SK-N-SH (cell line): ENCODE data around the gene MEIS1. TPM values are rescaled to one million over a fixed set of nuclear protein-coding genes. Genes with fewer than 3 reads are reported as not detected.

Experiments
- CTCF ChIA-PET: fragments of 300-600, 350-600 bp; formaldehyde crosslinking; extraction: SDS; loops from one replicate; lab custom pipeline; 2021; lab: Yijun Ruan, JAX
- POLR2A ChIA-PET: fragments of 350-600 bp; sonication (Branson Sonifier 250); formaldehyde crosslinking; extraction: SDS; loops from one replicate; lab custom pipeline; 2020; ENCODE audit warnings: antibody characterized with exemption, inconsistent platforms; lab: Yijun Ruan, JAX
- DNase-seq: peaks from one replicate; pipeline ENCODE4 v3.0.0; 2012
- H2AFZ ChIP-seq: fragments of 200-600 bp; sonication (generic); 2 replicates; pipeline ENCODE4 v1.8.1; 2016; ENCODE audit warnings: antibody characterized with exemption, mild to moderate bottlenecking, low read depth
- H3F3A ChIP-seq: fragments of 200-600 bp; sonication (generic); replicated peaks from 2 replicates; pipeline ENCODE3; 2016; ENCODE audit warnings: antibody characterized with exemption, mild to moderate bottlenecking; ENCODE audit not compliant: insufficient read depth
- H3K27ac ChIP-seq, 2 experiments: fragments of 200-500 bp in 1 of 2; fragments of 200-600 bp in 1 of 2; sonication (Bioruptor generic) in 1 of 2; sonication (generic), shearing (Covaris generic) in 1 of 2; 2 replicates each; pipeline versions ENCODE4 v1.5.1 to v1.6.1; 2014 to 2016; ENCODE audit warnings: low read depth in 2 of 2, inconsistent platforms in 1 of 2, low read length in 1 of 2, mild to moderate bottlenecking in 1 of 2, mixed read lengths in 1 of 2
- H3K27me3 ChIP-seq: fragments of 200-600 bp; sonication (generic), shearing (Covaris generic); 2 replicates; pipeline ENCODE4 v1.6.1; 2016; ENCODE audit warnings: mixed run types; ENCODE audit not compliant: insufficient read depth
- H3K36me3 ChIP-seq, 2 experiments: fragments of 200-500 bp in 1 of 2; fragments of 200-600 bp in 1 of 2; sonication (Bioruptor generic) in 1 of 2; sonication (generic) in 1 of 2; replicated peaks in 1 of 2; 2 replicates each; pipeline versions ENCODE3 to v1.5.1; 2014 to 2016; ENCODE audit warnings: low read length in 1 of 2, mild to moderate bottlenecking in 1 of 2; ENCODE audit not compliant: insufficient read depth in 2 of 2, control insufficient read depth in 1 of 2
- H3K4me1 ChIP-seq, 2 experiments: fragments of 200-500 bp in 1 of 2; fragments of 200-600 bp in 1 of 2; sonication (Bioruptor generic) in 1 of 2; sonication (generic), shearing (Covaris generic) in 1 of 2; 2 replicates each; pipeline versions ENCODE4 v1.5.1 to v1.6.1; 2014 to 2016; ENCODE audit warnings: low read depth in 1 of 2, low read length in 1 of 2, mixed run types in 1 of 2; ENCODE audit not compliant: insufficient read depth in 2 of 2, control insufficient read depth in 1 of 2
- H3K4me2 ChIP-seq: fragments of 200-600 bp; sonication (generic), shearing (Covaris generic); 2 replicates; pipeline ENCODE4 v1.6.1; 2017; ENCODE audit warnings: mixed run types
- H3K4me3 ChIP-seq, 2 experiments: fragments of 200-500 bp in 1 of 2; fragments of 200-600 bp in 1 of 2; sonication (Bioruptor generic) in 1 of 2; sonication (generic), shearing (Covaris generic) in 1 of 2; 2 replicates each; pipeline versions ENCODE4 v1.5.1 to v1.8.1; 2014 to 2016; ENCODE audit warnings: low read depth in 2 of 2, inconsistent platforms in 1 of 2, low read length in 1 of 2, mild to moderate bottlenecking in 1 of 2, mixed read lengths in 1 of 2, moderate library complexity in 1 of 2
- H3K79me2 ChIP-seq: fragments of 200-600 bp; sonication (generic); 2 replicates; pipeline ENCODE4 v1.8.1; 2017; ENCODE audit warnings: mild to moderate bottlenecking; ENCODE audit not compliant: insufficient read depth
- H3K9ac ChIP-seq: fragments of 200-600 bp; sonication (generic); 2 replicates; pipeline ENCODE4 v1.6.1; 2017; ENCODE audit warnings: mixed run types
- H3K9me2 ChIP-seq: fragments of 200-600 bp; sonication (generic); 2 replicates; pipeline ENCODE4 v1.6.1; 2017; ENCODE audit warnings: mixed run types
- H3K9me3 ChIP-seq: fragments of 200-600 bp; sonication (generic); 2 replicates; pipeline ENCODE4 v1.6.1; 2017; ENCODE audit warnings: mixed run types, mild to moderate bottlenecking, moderate library complexity
- H4K20me1 ChIP-seq: fragments of 200-600 bp; sonication (generic); 2 replicates; pipeline ENCODE4 v1.6.1; 2017; ENCODE audit warnings: mild to moderate bottlenecking, mixed run types; ENCODE audit not compliant: insufficient read depth
- CTCF ChIP-seq: fragments of 200-600 bp; sonication (generic); IDR thresholded peaks from 2 replicates; pipeline ENCODE4 v1.6.1; 2017; ENCODE audit warnings: antibody characterized with exemption, mild to moderate bottlenecking, moderate library complexity
- ELF1 ChIP-seq: IDR thresholded peaks from 2 replicates; pipeline ENCODE4 v1.4.0; 2012
- EP300 ChIP-seq, 2 experiments: IDR thresholded peaks; 2 replicates each; pipeline versions ENCODE4 v1.4.0 to v1.6.1; 2012; ENCODE audit warnings: borderline replicate concordance in 1 of 2, low read depth in 1 of 2, low read length in 1 of 2
- EZH2phosphoT487 ChIP-seq: fragments of 200-600 bp; sonication (generic); IDR thresholded peaks from 2 replicates; pipeline ENCODE4 v1.6.1; 2017; ENCODE audit warnings: low read depth, mixed run types, mild to moderate bottlenecking, antibody characterized with exemption, moderate library complexity, borderline replicate concordance
- FOSL2 ChIP-seq: IDR thresholded peaks from 2 replicates; pipeline ENCODE4 v1.4.0; 2012; ENCODE audit warnings: low read depth, mild to moderate bottlenecking, moderate library complexity, borderline replicate concordance
- GABPA ChIP-seq: IDR thresholded peaks from 2 replicates; pipeline ENCODE4 v1.4.0; 2012; ENCODE audit warnings: low read depth, mild to moderate bottlenecking
- IRF3 ChIP-seq: fragments of 150-350 bp; IDR thresholded peaks from 2 replicates; pipeline ENCODE4 v1.6.1; 2016; ENCODE audit warnings: mild to moderate bottlenecking, low read depth, low read length
- JUND ChIP-seq: IDR thresholded peaks from 2 replicates; pipeline ENCODE4 v1.4.0; 2012
- MXI1 ChIP-seq: IDR thresholded peaks from 2 replicates; pipeline ENCODE4 v1.6.1; 2012; ENCODE audit warnings: mild to moderate bottlenecking, low read depth, low read length, improper control_type of control experiment
- POLR2AphosphoS5 ChIP-seq: IDR thresholded peaks from 2 replicates; pipeline ENCODE4 v1.6.1; 2012; ENCODE audit warnings: low read depth, low read length
- RCOR1 ChIP-seq: fragments of 150-350 bp; IDR thresholded peaks from 2 replicates; pipeline ENCODE4 v1.6.1; 2017; ENCODE audit warnings: antibody characterized with exemption, low read length
- RFX5 ChIP-seq: IDR thresholded peaks from 2 replicates; pipeline ENCODE4 v1.6.1; 2012; ENCODE audit warnings: mild to moderate bottlenecking, improper control_type of control experiment, low read length
- TAF1 ChIP-seq: IDR thresholded peaks from 2 replicates; pipeline ENCODE4 v1.6.1; 2012; ENCODE audit warnings: low read depth, mild to moderate bottlenecking, low read length, moderate library complexity, borderline replicate concordance
- USF1 ChIP-seq: IDR thresholded peaks from 2 replicates; pipeline ENCODE4 v1.4.0; 2012; ENCODE audit warnings: low read depth, borderline replicate concordance
- YY1 ChIP-seq: IDR thresholded peaks from 2 replicates; pipeline ENCODE4 v1.4.0; 2012; ENCODE audit warnings: low read depth, mild to moderate bottlenecking
- polyA plus RNA-seq, 3 experiments: library from polyadenylated mRNA; depleted of rRNA; stranded (reverse); fragments of >200 nt; gene quantifications; 2 replicates each; pipeline ENCODE4 v1.2.3, GENCODE V29; 2012
- TF ChIP-seq, protein P1 (sequence below): fragments of 150-350 bp; IDR thresholded peaks from 2 replicates; pipeline ENCODE4 v1.6.1; 2017; ENCODE audit warnings: antibody characterized with exemption, low read length, low read depth, borderline replicate concordance

MEIS1 gene
- polyA plus RNA-seq, 1 of the 3 experiments (the other 2 are of a cell fraction), result 16.9 TPM

- Histone ChIP-seq H3K4me1 (peaks cover 12 to 16% of the 10 kb centered on the region in 2 experiments; a peak in 3 of 4 replicates), H3K4me2 (no peak overlapping the region), H3K27me3 (no peaks in the 10 kb centered on the region), H3K4me3 (no peak overlapping the region)
- POLR2A ChIA-PET, result interaction anchor here (0.9 kb wide), 1 partner anchor 34 kb away, joined by 3 read pairs; no protein-coding TSS in a partner anchor
- TF ChIP-seq TAF1 (no peak), ELF1 (no peak), JUND (no peak), EZH2phosphoT487 (no peak), EP300 (IDR thresholded peaks at IDR 0.05; ENCODE audit: borderline replicate concordance in 1 of 2, low read depth in 1 of 2, low read length in 1 of 2) (no peak), RCOR1 (no peak), GABPA (no peak), CTCF (no peak), POLR2AphosphoS5 (no peak), IRF3 (no peak), USF1 (no peak), RFX5 (no peak), FOSL2 (no peak), MXI1 (no peak), YY1 (no peak)
- TF ChIP-seq, protein P1, sequence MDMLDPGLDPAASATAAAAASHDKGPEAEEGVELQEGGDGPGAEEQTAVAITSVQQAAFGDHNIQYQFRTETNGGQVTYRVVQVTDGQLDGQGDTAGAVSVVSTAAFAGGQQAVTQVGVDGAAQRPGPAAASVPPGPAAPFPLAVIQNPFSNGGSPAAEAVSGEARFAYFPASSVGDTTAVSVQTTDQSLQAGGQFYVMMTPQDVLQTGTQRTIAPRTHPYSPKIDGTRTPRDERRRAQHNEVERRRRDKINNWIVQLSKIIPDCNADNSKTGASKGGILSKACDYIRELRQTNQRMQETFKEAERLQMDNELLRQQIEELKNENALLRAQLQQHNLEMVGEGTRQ, result no peak
- TF ChIP-seq, all 33 proteins: peak for 0
- Histone ChIP-seq H3K9ac (no peak overlapping the region), H3F3A (no peaks in the 10 kb centered on the region), H3K79me2 (peaks cover 26% of the 10 kb centered on the region), H2AFZ (no peak overlapping the region), H3K9me2 (no peaks in the 10 kb centered on the region), H3K9me3 (no peaks in the 10 kb centered on the region), H4K20me1 (peaks cover 15% of the 10 kb centered on the region; the same call in 1 of the 2 replicates), H3K36me3 (peaks cover 72 to 94% of the 10 kb centered on the region in 2 experiments), H3K27ac (no peak overlapping the region)
- CTCF ChIA-PET, result interaction anchor here (1.9 kb wide), 1 partner anchor 33 kb away, joined by 4 read pairs; no protein-coding TSS in a partner anchor
- DNase-seq, result no peak
These were observed 32.8 kb downstream of the MEIS1 start for GRCh38 chr2:66467718-66468117.
